GM21381 (cell line): Measurements from ENCODE around the gene SLC10A7.

Experiments used
- ATAC-seq: cut with Tn5 transposase; IDR thresholded peaks from one replicate; pipeline ENCODE4 v1.9.1; 2021; ENCODE audit warnings: mild to moderate bottlenecking, moderate library complexity; ENCODE audit not compliant: unreplicated experiment

SLC10A7 gene

GRCh38 chr4:146442801-146443200 lies 78.9 kb downstream of the SLC10A7 start:
- ATAC-seq: no peak

DNA sequence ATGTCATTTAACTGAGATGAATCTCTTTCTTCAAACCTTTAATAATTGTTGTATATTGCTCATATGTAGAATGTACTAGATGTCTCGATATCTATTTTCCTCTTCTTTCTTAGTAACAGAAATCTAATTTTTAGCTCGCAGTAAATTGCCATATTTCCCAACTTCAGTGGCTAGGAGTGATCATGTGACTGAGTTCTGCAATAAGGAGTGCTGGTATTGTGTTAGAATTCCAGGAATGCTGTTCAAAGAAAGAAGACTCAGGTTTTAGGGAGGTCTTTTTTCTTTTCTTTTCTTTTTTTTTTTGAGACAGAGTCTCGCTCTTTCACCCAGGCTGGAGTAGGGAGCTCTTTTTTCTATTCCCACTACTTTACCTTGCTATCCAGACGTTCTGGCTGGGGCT lies 81.7 kb downstream of the SLC10A7 start:
- no peak for ATAC-seq

- ATAC-seq: no peak
Measured at GRCh38 chr4:146439437-146439836, 82.3 kb downstream of the SLC10A7 start.

DNA sequence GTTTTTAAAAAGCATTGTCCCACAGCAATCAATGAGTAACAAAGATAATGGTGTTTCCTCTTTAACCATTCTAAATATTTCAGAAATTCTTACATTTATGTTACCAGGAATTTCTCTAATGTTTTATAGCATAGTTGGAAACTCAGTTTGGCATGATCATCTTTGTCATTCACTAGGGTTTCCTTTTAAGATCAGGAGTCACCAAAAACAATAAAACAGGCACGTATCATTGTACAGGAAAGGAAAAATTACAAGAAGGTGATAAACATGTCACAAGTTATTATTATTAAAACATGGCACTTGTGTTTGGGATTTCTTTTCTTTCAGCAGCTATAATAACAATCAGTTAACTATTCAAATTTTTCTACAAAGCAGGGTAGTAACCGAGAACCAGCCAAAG lies 84.0 kb downstream of the SLC10A7 start:
- ATAC-seq: no peak

- ATAC-seq: no peak
Measured at GRCh38 chr4:146436423-146437162, 85.1 kb downstream of the SLC10A7 start.

GRCh38 chr4:146435962-146436361 lies 85.8 kb downstream of the SLC10A7 start:
- ATAC-seq: no peak

- ATAC-seq: no peak
Measured at GRCh38 chr4:146432065-146432464, 89.7 kb downstream of the SLC10A7 start.

DNA sequence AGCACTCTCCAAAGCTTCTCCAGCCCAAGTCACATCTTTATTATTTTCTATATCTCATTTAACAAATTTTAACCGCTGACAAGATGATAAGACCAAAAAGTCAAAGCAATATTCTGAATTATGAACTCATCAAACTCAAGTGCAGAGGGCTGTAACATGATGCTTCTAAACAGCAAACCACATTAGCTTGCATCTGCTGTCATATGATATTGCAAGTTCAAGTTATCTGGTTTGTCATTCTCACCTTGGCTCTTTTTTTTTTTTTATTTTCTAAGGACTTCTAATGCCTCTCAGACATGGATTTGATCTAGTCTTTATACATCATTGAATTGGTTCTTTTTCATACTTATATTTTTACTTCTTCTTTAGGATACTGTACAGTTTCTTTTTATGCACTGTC lies 93.4 kb downstream of the SLC10A7 start:
- no peak for ATAC-seq

GRCh38 chr4:146417822-146418221 lies 103.9 kb downstream of the SLC10A7 start:
- no peak for ATAC-seq

DNA sequence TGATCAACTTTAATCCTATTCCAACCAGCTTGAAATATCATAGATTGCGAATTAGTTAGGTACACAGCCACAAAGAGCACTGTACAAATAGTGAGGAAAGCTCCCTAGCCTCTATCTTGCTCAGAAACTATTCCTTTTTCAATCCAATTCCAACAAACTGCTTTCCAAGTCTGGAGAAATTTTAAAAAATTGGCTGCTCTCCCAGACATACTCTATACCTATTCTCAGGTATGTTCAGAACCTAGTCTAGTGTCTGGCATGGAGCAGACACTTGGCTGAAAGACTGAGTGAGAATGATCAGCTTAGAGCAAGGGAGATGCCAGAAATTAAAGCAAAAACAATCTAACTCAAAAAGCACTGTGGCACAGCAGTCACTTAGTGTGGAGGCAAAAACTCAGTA lies 105.9 kb downstream of the SLC10A7 start:
- ATAC-seq: no peak

GRCh38 chr4:146407669-146408084 lies 114.1 kb downstream of the SLC10A7 start:
- no peak for ATAC-seq

GRCh38 chr4:146407257-146407656 lies 114.5 kb downstream of the SLC10A7 start:
- no peak for ATAC-seq

- no peak for ATAC-seq
Measured at GRCh38 chr4:146401274-146401673, 120.5 kb downstream of the SLC10A7 start.

- no peak for ATAC-seq
Measured at GRCh38 chr4:146398896-146399445, 122.8 kb downstream of the SLC10A7 start.

DNA sequence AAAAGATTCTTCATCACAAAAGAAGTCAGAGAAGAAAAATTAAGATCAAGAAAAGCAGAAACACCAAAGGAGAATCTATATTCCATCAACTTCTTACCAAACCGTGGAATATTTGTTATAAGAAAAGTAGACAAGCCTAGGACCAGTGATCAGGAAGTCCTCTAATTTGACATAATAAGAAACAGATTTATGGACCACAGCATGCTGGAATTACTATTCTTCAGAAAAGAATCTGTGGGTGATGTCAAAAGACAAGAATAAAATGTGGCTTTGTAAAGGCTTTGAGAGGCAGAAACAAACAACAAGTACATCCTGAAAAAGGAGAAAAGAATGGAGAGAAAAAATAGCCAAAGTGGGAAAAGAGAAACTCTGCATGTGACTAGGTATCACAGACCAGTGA lies 123.3 kb downstream of the SLC10A7 start:
- ATAC-seq: no peak

- no peak for ATAC-seq
Measured at GRCh38 chr4:146389561-146389960, 132.2 kb downstream of the SLC10A7 start.

- ATAC-seq: no peak
Measured at GRCh38 chr4:146382194-146382593, 139.5 kb downstream of the SLC10A7 start.

- no peak for ATAC-seq
Measured at GRCh38 chr4:146381263-146381872, 140.4 kb downstream of the SLC10A7 start.

- no peak for ATAC-seq
Measured at GRCh38 chr4:146379744-146380143, 142.0 kb downstream of the SLC10A7 start.

DNA sequence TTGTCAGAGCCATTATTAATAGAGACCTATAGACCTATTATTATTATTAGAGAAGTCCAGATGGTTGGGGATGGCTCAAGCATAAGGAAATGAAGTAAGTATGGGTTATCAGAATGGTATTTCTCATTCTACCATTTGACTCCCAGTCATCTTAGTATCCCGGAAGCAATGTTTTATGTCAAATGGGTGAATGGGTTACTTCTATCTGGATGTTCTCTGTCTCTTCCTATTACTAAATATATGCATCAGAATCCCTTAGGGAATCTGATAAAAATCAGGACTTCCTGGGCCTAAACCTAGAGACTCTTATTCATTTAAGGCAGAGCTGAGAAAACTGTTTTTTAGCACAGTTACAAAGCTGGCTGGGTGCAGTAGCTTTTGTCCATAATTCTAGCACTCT lies 149.9 kb downstream of the SLC10A7 start:
- ATAC-seq: no peak

DNA sequence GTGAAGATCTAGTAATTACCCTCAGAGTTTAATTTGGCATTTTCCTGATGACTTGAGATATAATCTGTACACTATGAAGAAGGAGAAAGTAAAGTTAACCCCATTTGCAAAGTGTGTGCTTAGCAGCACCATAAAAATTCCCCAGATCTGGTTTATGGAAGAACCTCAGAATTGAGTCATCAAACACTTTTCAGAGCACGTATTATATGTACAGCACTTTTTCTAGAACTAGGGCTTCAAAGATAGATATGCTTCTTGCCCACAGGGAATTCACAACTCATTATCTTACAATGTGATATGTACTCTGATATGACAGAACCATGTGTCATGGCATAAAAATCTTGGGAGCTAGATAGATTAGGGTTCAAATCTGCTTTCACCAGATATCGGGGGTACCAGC lies 150.9 kb downstream of the SLC10A7 start:
- ATAC-seq: no peak

DNA sequence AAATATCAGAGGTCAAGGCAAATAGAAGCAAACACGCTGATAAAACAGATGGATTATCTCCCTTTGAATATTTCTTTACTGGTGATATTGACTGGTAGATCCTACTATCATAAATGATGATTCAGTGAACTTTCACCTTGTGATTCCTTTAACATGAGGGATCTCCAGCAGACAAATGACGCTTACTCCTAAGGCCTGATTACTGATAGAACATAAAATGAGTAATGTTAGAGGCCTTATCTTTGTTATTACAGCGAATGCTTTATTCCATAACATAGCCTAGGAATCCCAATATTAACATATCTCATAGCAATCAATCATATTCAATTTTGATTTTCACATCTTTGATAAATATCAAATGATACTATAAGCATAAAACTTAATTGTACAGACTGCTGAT lies 152.3 kb downstream of the SLC10A7 start:
- no peak for ATAC-seq
